ENCODE measurements around the gene PKD1.

DNA sequence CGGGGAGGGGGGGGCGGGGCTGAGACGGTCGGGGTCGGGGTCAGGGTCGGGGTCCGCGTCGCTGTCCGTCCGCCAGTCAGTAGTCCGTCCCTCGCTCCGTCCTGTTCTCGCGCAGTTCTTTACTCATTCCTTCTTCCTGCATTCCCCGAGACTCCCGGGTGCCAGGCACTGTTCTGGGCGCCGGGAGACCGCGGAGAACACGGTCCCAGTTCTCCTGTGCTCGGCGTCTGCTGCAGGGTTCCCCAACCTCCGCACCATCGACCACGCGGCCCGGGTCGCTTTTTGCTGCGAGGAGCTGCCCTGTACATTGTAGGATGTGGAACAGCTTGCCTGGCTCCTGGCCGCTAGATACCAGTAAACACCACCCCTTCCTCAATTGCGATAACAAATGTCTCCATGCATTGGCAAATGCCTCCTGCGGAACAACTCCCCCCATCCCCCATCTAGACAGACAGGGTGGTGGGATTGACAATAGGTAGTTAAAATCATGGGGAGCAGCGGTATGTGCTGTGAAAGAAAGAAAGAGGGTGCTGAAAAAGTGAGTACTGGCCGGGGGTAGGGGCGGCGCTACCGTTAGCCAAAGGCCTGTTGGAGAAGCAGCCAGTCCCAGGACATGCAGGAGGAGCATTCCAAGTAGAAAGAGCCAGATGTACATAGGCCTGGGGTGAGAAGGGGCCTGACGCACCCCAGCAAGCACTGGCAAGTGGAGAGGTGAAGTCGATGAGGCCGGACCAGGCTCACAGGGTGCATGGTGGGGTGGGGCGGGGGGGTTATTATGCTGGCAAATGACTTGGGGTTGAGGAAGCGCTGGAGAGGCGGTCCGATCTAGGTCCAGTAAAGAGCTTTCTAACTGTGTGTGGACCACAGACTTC is 20.5 kb upstream of the PKD1 start:
- TF ChIP-seq SUZ12 (IDR thresholded peaks at IDR 0.05) (no peak), SP1 (IDR thresholded peaks at IDR 0.05) (no peak), BHLHE40 (IDR thresholded peaks at IDR 0.05; ENCODE audit: borderline replicate concordance) (no peak), FOXM1 (IDR thresholded peaks at IDR 0.05; ENCODE audit: borderline replicate concordance) (no peak), ZNF384 (IDR thresholded peaks at IDR 0.05) (no peak), ARNT (IDR thresholded peaks at IDR 0.05) (no peak), ELF4 (IDR thresholded peaks at IDR 0.05) (no peak), HDGF (IDR thresholded peaks at IDR 0.05; ENCODE audit: borderline replicate concordance) (no peak), NFRKB (IDR thresholded peaks at IDR 0.05) (no peak), FOXK2 (IDR thresholded peaks at IDR 0.05) (no peak), LEF1 (IDR thresholded peaks at IDR 0.05; ENCODE audit: borderline replicate concordance) (no peak), TARDBP (IDR thresholded peaks at IDR 0.05) (no peak), PKNOX1 (IDR thresholded peaks at IDR 0.05) (no peak)
